Cardiac muscle cell (in vitro differentiated cells and primary cell): ENCODE measurements around the gene COIL. TPM values are rescaled to one million over a fixed set of nuclear protein-coding genes. Genes with fewer than 3 reads are reported as not detected.

Source experiments
- DNase-seq, 2 donors: peaks; one replicate each; pipeline versions ENCODE4 v3.0.0 to v3.0.0-alpha.2; 2010 to 2017; ENCODE audit warnings: low read depth in 1 of 2, low spot score in 1 of 2
- H3K27ac ChIP-seq: fragments of 200-600 bp; sonication (generic); 2 replicates; pipeline ENCODE4 v1.5.1; 2016
- H3K27me3 ChIP-seq: fragments of 200-600 bp; sonication (generic); 2 replicates; pipeline ENCODE4 v1.6.0; 2016; ENCODE audit warnings: control low read depth
- H3K36me3 ChIP-seq: fragments of 200-600 bp; sonication (generic); 2 replicates; pipeline ENCODE4 v1.5.1; 2016; ENCODE audit warnings: control low read depth
- H3K4me1 ChIP-seq: fragments of 200-600 bp; sonication (generic); 2 replicates; pipeline ENCODE4 v1.8.1; 2017; ENCODE audit warnings: low read depth, mild to moderate bottlenecking, mixed run types
- H3K4me3 ChIP-seq: fragments of 200-600 bp; sonication (generic); 2 replicates; pipeline ENCODE4 v1.5.1; 2016; ENCODE audit warnings: mild to moderate bottlenecking
- H3K9me3 ChIP-seq: fragments of 200-600 bp; sonication (generic); 2 replicates; pipeline ENCODE4 v1.5.1; 2017; ENCODE audit warnings: low read depth, mild to moderate bottlenecking, control low read depth
- polyA plus RNA-seq: library from polyadenylated mRNA; unstranded; fragments of >200 nt; fragmentation: Nextera tagmentation; extraction: Ambion mirVana; gene quantifications from 2 replicates; pipeline ENCODE4 v1.2.1, GENCODE V29; 2016
- total RNA-seq: library from RNA; depleted of rRNA; stranded (reverse); fragments of >200 nt; gene quantifications from 2 replicates; pipeline ENCODE4 v1.2.3, GENCODE V29; 2016
- TF ChIP-seq, protein P1 (sequence below): IDR thresholded peaks from 2 replicates; pipeline ENCODE4 v1.5.1; 2012; ENCODE audit warnings: low read depth, mild to moderate bottlenecking, low read length

Gene COIL
- total and polyA plus RNA-seq, 2 experiments from 2014 or later: 16.3 to 19.9 TPM

DNA sequence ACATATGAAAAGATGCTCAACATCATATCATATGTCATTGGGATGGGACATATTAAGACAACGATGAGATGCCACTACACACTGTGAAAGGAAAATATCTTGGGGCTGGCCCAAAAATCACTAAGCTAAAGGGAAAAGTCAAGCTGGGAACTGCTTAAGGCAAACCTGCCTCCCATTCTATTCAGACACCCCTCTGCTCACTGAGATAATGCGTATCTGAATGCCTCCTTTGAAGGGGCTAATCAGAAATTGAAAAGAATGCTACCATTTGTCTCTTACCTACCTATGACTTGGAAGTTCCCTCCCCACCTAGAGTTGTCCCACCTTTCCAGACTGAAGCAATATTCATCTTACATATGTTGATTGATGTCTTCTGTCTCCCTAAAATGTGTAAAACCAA lies 35.8 kb downstream of the COIL start:
- Histone ChIP-seq H3K27ac (no peak overlapping the region), H3K9me3 (peaks cover 3% of the 10 kb centered on the region), H3K27me3 (no peaks in the 10 kb centered on the region), H3K4me3 (no peak overlapping the region), H3K4me1 (no peaks in the 10 kb centered on the region), H3K36me3 (no peaks in the 10 kb centered on the region)
- TF ChIP-seq, protein P1, sequence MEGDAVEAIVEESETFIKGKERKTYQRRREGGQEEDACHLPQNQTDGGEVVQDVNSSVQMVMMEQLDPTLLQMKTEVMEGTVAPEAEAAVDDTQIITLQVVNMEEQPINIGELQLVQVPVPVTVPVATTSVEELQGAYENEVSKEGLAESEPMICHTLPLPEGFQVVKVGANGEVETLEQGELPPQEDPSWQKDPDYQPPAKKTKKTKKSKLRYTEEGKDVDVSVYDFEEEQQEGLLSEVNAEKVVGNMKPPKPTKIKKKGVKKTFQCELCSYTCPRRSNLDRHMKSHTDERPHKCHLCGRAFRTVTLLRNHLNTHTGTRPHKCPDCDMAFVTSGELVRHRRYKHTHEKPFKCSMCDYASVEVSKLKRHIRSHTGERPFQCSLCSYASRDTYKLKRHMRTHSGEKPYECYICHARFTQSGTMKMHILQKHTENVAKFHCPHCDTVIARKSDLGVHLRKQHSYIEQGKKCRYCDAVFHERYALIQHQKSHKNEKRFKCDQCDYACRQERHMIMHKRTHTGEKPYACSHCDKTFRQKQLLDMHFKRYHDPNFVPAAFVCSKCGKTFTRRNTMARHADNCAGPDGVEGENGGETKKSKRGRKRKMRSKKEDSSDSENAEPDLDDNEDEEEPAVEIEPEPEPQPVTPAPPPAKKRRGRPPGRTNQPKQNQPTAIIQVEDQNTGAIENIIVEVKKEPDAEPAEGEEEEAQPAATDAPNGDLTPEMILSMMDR: no peak
- DNase-seq: no peak

GRCh38 chr17:56919717-56920116 lies 41.1 kb downstream of the COIL start:
- Histone ChIP-seq H3K36me3 (no peaks in the 10 kb centered on the region), H3K4me1 (peaks cover 3% of the 10 kb centered on the region), H3K27ac (no peak overlapping the region), H3K4me3 (no peak overlapping the region), H3K9me3 (no peaks in the 10 kb centered on the region), H3K27me3 (peaks cover 7% of the 10 kb centered on the region)
- DNase-seq: peak in 1 of 2 donors; percentile 24
- TF ChIP-seq, protein P1: no peak

- Histone ChIP-seq H3K4me1 (peaks cover 5% of the 10 kb centered on the region), H3K9me3 (no peaks in the 10 kb centered on the region), H3K27ac (no peak overlapping the region), H3K36me3 (no peaks in the 10 kb centered on the region), H3K27me3 (peaks cover 7% of the 10 kb centered on the region), H3K4me3 (no peak overlapping the region)
- peak in 1 of 2 donors; percentile 88 for DNase-seq
- TF ChIP-seq, protein P1: no peak
These were observed 41.9 kb downstream of the COIL start for GRCh38 chr17:56918916-56919315.

DNA sequence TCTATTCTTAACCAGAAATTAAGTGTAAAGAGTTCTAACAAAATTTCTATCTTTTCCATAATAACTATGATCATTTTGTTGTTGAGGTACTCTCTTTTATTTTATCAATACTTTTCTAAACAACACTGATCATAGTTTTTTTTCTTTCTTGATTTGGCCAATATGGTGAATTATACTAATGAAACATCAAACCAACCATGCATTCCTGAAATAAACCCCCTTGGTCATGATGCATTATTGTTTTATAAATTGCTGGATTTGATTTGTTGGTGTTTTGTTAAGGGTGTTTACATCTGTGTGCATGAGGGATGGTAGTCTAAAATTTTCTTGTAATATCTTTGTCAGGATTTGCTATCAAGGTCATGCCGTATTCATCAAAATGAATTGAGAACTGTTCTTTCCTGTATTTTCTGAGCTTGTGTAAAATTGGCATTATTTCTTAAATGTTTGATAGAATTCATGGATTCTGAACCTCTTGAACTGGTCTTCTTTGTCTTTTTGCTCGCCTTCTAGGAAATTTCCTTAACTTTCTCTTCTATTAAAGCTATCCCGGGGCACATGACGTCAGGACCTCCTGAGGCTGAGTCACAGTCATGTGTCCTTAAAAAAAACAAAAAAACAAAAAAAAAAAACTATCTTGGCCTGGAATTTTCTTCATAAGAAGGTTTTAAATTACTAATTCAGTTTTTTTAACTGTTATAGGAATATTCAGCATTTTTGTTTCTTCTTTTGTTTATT lies 43.1 kb downstream of the COIL start:
- no peaks in the 10 kb centered on the region for H3K36me3 ChIP-seq
- H3K4me1 ChIP-seq: peaks cover 5% of the 10 kb centered on the region
- no peaks in the 10 kb centered on the region for H3K9me3 ChIP-seq
- H3K27ac ChIP-seq: no peak overlapping the region
- peaks cover 16% of the 10 kb centered on the region for H3K27me3 ChIP-seq
- TF ChIP-seq, protein P1: no peak
- H3K4me3 ChIP-seq: no peak overlapping the region
- DNase-seq: peak in 1 of 2 donors; percentile 26

GRCh38 chr17:56914581-56915273 lies 46.1 kb downstream of the COIL start:
- peaks cover 16% of the 10 kb centered on the region for H3K27me3 ChIP-seq
- peaks cover 5% of the 10 kb centered on the region for H3K4me1 ChIP-seq
- H3K9me3 ChIP-seq: no peaks in the 10 kb centered on the region
- H3K27ac ChIP-seq: no peak overlapping the region
- no peak for DNase-seq
- no peaks in the 10 kb centered on the region for H3K36me3 ChIP-seq
- H3K4me3 ChIP-seq: peak overlapping the region; percentile 73
- TF ChIP-seq, protein P1: no peak
